Stimulated activated CD8-positive, alpha-beta memory T cell treated with anti-CD3 and anti-CD28 coated beads, Interleukin-15, amount 100 ng/mL, for 4 hours (primary cell): ENCODE results near the gene CFAP53.
A peak's percentile ranks its signal among the peaks of the same experiment; 100 is the strongest.

Experiments
- DNase-seq, 2 donors: peaks; one replicate each; pipeline ENCODE4 v3.0.0-alpha.2; 2020; ENCODE audit warnings: low read depth in 2 of 2

The CFAP53 gene

DNA sequence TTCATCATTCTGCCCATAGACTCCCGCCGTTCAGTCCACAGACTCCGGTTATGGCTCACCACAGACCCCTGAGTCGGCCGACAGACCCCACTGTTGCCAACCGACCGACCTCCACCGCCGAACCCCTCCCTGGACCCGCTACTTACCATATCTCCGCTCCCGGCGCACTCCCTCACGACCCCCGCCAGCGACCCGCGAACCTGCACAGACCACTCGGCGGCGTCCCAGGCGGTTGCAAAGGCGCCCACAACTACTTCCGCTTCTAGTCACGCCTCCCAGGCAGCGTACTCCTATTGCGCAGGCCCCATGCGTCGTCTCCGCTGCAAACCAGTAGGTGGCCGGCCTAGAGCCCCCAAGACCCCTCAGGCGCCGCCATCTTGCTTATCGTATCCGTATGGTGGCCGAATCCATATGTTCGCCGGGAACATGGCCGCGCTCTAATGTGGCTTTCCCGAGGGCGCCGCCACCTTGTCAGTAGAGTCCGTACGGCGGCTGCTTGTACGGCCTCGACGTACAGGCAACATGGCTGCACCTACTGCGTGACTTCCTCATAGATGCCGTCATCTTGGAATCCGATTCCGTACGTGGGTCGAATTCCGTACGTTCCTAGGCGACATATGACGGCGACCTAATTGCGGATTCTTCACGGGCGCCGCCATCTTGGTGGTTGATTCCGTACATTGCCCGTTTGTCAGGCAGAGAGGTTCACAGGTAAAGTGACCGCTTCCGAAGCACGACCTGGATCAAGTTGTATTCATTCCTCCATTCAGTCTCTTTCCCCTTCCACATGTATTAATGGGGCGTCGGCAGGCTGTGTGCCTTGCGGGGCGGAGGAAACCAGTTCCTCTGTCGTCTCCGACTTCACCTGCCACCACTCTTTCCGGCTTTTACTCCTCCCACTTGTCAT, 21.4 kb upstream of the CFAP53 start, which contains the start of gene CXXC1:
Gene CXXC1, minus strand, starts transcription at position 252 of the 907 bp plus-strand sequence. Its CDS starts 103 bp downstream, at position 149.
- DNase-seq = peak; percentile 96 to 98

DNA sequence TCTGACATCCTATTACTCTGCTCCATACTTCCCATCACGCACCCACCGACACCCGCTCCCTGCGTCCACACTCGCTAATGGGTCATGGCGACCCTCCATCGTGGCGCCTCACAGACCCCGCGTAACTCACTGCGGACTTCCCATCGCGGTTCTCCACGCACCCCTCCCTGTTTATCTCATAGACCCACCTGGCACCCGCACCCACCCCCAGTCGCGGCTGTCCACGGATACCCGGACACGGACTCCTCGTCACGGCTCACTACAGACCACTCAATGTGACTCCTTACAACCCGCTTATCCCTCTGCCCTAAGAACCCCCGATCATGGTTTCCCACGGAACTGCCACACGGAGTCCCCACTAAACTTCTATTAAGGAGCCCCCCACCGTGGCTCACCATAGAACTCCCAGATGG, 20.7 kb upstream of the CFAP53 start:
- no peak for DNase-seq

DNA sequence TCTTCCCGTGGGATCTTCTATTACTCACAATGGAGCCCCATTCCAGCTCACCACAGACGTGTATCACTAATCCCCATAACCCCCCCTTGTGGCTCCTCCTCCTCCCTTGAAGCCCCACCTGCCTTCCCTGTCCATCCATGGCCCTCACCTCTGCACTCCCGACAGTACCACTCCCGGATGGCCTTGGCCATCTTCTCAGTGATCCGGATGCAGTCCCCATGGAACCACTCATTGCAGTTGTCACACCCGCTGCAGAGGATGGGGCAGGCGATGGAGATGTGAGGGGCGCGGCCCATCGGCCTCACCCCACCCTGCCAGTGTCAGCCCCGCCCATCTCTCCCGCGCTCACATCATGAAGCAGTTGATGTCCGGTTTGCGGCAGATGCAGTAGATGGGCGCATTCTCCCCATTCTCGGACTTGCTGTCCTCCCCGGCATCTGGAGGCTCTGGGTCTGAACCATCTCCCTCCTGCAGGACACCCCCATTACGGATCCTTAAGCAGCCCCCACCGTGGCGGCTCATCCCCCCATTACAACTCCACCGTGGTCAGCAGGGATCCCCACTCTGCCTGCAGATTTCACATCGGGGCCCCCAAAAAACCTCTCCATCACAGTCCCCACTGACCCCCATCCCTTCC, 20.2 kb upstream of the CFAP53 start:
- no peak for DNase-seq

DNA sequence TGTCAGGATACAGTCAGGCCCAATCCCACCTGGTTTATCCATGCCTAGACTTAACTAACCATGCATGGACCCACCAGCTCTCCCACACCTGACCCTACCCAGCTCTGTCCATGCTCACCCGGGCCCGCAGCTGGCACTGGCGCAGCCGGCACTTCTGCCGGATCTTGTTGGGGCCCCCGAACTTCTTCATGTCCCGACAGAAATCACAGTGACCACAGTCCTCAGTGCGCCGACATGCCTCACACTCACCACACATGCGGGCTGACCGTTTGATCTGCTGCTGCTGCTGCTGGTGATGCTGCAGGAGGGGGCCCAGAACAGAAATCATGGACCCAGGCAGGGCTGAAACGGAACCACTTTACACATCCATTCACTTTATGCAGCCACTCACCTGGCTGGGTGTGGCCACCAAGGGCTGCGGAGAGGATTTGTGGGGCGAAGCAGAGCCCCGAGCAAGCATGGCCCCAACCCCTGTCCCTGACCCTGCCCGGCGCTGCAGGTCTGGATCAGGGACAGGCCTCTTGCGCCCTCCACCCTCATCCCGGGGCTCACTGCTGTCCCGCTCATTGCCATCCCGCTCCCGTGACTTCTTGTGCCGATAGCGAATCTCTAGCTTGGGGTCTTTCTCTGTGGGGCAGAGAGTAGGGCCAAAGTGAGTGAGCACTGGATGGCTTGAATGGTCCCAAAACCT, 19.5 kb upstream of the CFAP53 start:
- no peak for DNase-seq

DNA sequence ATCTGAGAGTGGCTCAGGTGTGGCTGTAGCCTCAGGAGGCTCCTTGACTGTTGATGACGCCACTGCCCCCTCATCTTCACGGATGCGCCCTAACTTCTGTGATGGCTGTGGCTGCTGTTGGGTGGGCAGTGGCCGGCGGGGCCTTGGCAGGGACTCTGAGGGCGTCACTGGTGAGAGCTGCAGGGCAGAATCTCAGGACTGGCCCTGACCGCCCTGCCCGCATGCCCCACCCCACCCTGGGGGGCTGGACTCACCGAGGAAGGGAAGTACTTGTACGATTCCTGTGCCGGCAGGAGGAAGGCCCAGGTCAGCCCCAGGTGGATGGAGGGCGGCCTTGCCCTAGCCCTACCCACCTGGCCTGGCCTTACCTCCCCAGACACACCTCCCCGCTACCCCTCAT, 18.8 kb upstream of the CFAP53 start:
- DNase-seq = no peak

DNA sequence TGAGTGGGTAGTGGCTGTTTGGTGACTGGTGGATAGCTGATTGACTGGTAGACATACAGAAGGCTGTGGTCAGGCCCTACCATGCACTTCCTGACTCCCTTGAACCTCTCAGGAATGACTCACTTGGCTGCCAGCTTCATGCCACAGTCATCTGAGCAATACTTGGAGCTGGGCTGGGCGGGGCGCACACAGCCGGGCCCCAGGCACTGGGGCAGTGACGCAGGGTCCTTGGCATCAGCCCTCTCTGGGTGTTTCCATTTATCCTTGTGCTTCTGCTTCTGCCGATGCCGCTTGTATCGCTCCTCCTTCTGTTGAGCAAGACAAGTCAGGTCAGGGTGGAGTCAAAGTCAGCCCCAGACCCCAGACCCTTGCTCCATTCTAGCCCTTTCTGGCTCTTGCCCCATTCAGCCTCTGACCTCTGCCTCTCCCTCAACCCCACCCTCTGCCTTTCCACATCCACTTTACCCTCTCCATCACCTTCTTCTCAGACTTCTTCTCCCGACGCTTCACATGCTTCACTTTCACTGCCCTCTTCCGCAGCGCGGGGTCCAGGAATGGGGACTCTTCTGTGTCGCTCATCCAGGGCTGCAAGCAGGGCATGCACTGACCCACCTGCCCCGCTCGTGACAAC, 18.1 kb upstream of the CFAP53 start:
- DNase-seq = no peak

DNA sequence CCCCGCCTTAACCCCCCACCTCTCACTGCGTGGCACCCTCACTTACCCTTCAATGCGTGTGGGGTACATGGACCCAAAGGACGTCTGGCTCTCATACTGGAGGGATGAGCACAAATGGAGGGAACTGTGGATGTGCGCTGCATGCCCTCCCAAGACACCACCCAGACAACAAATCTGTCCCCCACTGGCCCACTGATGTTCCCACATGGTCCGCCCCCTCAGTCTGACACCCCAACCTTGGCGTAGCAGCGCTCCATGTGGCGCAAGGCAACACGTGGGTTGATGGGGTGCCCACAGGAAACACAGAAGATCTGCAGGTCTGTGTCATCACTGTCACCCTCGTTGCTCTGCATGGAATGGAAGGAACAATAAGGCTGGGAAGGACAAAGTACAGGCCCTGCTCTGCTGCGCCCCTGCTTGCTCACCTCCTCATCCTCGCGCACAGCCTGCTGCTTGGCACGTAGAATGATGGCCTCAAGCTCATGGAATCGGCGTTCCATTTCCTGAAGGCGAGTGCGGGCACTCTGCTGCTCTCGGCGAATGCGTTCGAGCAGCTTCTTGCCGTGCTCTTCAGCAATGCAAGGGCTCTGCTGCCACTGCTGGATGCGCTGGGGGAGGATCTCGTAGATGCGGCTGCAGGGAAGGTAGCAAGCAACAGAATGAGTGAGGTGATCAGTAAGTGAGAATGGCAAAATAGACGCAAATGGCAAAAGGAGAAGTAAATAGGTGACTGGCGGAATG, 17.3 kb upstream of the CFAP53 start:
- DNase-seq = no peak

DNA sequence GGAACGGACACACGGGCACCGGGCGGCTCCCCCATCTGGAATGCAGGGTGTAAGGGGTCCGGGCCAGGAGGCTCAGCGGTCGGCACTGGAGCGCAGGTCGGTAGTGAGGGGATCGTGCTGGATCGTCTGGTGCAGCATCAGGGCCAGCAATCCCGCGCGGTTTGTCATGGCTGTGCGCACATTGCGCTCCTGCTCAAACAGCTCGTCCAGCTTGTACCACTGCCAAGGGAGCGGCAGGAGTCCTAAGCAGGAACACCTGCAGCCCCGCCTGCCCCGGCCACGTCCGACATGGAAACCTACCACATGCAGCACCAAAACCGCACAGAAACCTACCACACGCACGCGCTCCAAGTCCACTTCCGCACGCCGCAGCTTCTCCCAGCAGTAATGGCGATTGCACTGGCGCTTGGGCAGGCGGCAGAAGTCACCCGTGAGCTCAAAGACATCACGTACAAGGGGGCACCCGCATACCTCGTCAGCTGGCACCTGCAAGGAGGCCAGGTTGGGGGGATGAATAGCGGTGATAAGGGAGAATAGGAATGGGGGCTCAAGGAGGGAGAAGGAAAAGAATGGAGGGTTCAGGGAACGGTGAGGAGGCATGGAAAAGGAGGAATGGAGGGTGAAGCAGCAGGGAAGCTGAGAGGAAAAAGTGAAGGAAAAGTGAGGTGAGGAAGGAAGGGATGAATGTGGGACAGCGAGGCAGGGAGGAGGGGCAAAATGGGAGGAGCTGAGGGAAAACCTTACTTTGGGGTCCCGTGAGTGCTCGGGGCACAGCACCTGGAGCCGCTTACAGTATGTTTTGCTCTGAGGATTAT, 16.4 kb upstream of the CFAP53 start:
- DNase-seq = no peak

DNA sequence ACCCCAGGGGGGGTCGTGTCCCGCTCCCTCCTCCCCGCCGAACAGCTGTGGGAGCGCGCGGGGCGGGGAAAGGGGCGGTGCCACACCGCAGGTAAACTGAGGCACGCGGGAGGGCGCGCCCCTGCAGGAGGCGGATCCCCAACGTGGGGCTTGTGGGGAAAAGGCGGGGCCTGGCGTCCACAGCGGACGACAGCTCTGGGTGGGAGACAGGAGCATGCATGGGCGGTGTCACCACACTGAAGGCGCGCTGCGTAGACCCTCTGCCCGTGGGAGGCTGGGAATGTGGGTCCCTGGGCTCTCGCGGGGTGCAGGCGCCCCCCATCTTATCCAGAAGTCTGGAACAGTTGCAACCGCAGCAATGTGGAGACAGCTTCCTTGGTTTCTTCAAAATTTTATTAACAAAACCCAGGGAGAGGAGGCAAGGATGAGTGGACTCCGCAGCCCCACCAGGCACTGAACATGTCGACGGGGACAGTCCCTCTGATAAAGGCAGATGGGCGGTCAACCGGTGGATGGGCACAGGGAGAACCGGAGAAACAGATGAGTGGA, 15.8 kb upstream of the CFAP53 start:
- DNase-seq = no peak

DNA sequence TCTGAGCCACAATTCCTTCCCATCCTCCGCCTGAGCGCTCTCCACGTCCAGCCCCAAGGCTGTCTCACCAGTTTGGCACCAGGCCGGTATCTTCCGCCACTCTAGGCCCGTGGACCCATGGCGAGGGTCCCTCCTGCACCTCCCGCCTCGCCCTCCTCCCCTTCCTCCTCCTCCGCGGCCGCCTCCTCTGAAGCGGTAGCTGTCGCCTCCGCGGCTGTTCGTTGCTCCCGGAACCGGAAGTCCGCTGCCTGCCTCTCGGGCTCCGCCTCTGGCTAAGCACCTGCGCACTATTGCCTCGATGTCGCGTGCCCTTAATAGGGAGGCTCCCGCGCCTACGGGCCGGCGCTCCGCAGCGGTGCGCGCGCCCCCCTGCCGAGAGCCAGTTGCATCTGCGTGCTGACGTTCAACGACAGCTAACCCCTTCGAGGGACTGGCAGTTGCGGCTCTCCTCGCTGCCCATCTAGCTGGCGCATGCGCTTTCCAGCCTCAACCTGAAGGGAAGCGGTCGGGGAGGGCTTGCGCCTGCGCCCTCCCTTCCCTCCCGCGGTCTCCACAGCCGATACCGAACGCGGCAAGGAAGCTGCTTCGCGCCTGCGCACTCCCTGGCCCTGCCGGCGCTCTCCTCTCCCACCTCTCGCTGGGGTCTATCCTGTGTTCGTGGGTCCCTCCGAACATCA, 15.1 kb upstream of the CFAP53 start, which contains the start of gene MBD1:
Gene MBD1, minus strand, starts transcription at position 229 of the 677 bp plus-strand sequence. CDS start 1,531 bp downstream, outside the sequence.
- peak; percentile 94 to 95 for DNase-seq

DNA sequence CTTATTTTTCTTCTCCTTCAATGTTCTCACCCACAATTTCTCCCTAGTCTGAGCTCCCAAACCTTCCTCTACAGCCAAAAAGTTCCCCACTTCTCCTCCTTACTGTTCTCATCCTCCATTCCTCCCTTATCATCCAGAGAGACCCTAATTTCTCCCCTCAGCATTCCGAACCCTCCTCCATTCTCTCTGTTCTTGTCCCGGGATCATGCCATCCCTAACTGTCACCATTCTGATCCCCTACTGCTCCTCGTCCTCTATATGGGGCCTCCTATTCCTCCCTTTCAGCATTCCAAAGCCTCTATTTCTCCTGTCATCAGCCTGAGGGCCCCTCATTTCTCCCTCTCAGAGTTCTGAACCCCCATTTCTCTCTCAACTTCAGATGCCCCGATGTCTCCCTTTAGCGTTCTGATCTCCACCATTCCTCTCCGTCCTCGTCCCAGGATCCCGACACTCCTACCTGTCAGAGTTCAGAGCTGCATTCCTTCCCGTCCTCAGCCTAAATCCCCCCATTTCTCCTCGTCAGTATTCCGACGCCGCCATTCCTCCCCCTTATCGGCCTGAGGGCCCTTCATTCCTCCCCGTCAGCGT, 14.5 kb upstream of the CFAP53 start:
- DNase-seq = no peak

DNA sequence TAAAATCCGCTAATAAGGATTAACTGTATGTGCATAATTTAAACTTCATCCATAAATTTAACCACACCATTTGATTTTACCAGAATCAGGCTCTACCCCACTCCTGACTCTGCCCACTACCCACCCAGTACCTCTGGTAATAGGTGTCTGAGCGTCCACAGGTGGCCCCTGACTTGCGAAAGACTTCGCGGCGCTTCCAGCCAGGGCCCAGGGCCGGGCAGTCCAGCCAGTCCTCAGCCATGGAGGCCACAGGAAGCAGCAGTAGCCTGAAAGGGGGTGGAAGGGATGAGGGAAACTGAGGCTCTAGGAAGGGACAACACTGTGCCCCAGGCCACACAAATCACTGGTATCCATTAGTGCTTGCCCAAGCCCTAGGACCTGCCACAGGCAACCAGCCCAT, 13.5 kb upstream of the CFAP53 start:
- no peak for DNase-seq

DNA sequence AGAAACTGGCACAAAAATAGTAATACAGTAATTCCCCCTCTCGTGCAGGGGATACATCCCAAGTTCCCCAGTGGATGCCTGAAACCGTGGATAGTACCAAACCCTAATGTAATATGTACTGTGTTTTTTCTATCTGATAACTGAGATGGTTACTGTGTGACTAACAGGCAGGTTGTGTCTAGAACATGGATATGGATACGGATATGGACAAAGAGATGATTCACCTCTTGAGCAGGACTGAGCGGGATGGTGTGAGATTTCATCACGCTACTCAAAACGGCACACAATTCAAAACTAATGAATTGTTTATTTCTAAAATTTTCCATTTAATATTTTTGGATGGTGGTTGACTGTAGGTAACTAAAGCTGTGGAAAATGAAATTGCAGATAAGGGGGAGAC, 11.6 kb upstream of the CFAP53 start:
- no peak for DNase-seq

DNA sequence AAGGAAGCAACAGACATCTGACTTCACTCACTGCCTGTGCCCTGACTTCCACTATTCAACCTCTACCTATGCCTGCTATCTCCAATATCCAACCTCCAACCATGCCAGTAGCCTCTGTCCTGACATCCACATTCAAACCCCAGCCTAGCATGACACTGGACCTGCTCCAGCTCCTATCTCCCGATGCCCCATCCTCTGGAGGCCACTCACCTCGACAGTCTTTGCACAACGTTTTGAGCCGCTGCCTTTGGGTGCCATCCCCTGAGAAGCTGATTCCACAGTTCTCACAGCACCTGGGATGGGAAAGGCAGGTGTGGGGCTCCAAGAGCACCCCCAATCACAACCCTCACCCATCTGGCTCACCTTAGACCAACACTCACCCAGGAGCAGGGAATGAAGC, 10.2 kb upstream of the CFAP53 start:
- no peak for DNase-seq

DNA sequence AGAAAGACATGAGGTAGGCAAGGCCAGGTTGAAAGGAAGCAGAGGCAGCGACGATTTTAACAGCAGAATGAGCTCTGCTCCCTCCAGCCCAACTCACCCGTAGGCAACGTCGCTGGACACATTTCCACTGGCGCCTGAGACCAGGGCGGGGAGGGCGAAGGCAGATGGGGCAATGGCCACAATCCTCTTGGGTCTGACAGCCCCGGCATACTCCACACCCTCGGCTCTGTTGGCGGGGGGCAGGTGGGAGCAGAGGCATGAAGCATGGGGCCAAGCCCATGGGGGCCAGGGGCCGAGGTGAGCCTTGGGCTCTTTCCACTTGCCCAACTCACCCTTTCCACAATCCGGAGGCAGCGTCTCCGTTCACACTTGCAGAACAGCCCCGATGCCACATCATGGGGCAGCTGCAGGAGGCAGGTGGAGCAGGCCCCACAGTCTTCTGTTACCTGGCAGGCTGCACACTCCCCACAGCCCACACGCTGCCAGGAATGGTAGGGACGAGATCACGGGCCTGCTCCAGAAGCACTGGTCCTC, 9.3 kb upstream of the CFAP53 start:
- DNase-seq = no peak

DNA sequence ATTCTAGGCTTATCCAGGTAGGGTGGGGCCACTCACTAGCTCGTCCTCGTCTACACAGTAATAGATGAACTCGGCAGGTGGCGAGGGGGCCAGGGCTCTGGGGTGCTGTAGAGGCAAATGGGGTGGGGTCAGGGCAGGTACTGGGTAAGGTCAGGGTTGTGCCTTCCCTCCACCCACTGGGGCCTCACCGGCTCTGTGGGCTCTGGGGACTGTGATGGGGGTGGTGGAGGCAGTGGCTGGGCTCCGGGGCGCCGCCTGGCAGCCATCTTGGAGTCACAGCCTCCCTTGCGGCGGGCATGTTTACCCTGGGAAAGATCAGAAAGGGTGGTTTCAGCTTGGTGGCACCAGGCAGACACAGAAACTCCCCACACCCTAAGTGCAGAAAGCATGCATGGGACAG, 8.6 kb upstream of the CFAP53 start:
- DNase-seq = no peak

DNA sequence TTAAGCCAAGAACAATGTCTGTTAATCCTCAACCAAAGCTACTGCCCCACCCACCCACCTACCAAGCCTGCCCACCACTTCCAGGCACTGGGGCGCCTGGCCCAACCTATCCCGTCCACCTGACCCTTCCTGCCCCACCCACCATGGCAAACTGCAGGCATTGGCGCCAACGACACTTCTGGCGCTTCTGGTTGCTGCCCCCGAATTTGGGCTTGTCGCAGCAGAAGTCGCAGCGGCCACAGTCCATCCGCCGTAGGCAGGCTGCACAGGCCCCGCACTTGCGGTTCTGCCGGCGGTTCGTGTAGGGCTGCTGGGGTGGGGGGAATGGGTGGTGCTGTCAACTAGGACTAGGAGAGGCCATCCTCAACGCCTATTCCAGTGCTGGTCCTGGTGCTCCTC, 7.7 kb upstream of the CFAP53 start:
- DNase-seq = no peak

DNA sequence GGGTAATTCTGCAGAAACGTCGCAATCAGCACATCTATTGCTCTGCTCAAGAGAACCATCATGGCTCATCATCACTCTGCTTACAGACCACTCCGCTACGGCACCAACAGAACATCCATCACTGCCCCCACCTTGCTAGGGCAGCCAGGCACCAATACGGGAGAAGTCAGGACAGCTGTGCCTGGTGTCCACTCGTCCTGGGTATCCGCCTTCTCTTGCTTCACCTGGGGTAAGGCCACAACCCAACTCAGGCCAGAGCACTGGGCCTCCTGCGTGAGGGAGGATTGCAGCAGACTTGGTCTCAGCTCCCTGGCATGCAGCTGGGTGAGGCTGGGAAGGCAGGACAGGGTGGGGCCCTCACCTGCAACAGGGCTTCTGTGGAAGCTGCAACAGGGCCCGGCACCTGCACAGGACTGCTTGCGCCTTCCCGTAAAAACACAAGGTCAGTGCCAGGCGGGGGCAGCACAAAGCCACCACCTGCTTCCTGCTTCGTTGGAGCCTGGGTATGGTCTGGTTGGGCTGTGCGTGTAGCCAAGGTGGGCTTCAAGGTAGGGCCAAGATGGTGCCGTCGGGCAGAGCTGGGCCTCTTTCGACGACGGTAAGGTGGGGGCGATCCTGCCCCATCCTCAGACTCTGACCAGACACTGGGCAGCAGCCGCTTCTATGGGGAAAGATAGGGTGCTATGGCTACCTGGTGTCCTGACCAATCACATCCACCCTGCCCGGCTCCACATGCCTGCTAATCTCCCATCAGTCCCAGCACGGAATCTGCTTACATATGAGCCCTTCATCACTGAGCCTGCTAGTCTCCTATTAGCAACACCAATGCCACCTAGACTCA, 7.1 kb upstream of the CFAP53 start:
- DNase-seq = no peak
